Measurements from ENCODE around the gene VPS41. TPM values are rescaled to one million over a fixed set of nuclear protein-coding genes. Genes with fewer than 3 reads are reported as not detected.

The VPS41 gene
- total and polyA plus RNA-seq, 10 of the 15 experiments (the other 5 are each of a cell fraction or from before 2014, with no cell fraction given), result 15.3 to 63.2 (median 47.0) TPM

DNA sequence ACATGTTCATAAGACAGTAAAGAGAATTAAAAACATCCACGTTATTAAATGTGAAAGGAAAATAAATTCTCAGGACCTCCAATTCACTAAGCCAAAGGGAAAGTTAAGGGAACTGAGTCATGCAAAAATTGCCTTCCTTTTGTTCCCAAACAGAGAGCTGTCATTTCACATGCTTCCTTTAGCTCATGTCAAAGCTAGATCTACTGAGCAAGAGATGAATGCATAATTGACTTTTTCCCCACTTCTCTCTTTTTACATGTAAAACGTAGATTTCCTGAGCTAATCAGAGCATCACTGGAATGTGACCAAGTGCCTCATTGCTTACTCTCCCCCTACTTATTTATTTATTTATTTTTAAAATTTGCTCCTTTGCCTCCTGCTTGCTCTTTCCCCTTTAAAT, 148.8 kb downstream of the VPS41 start:
- no peak overlapping the region for H2AFZ ChIP-seq (ENCODE audit: control insufficient read depth, low read depth, low read length)
- H3K4me3 ChIP-seq, result no peak overlapping the region
- intact Hi-C loops (cut with micrococcal nuclease; ENCODE audit: unreplicated experiment) (no loop called here), in situ Hi-C loops (cut with MboI) (no loop called here)
- ATAC-seq, result no peak
- TF ChIP-seq CBX5 (IDR thresholded peaks at IDR 0.05; ENCODE audit: low read depth) (no peak), BACH1 (IDR thresholded peaks at IDR 0.05; ENCODE audit: borderline replicate concordance) (no peak), EGR1 (IDR thresholded peaks at IDR 0.05; ENCODE audit: borderline replicate concordance in 1 of 2, low read depth in 2 of 2, low read length in 2 of 2) (no peak), ETV6 (conservative IDR thresholded peaks at IDR 0.05 in 1 of 2, IDR thresholded peaks at IDR 0.05 in 1 of 2; ENCODE audit: borderline replicate concordance in 1 of 2, low read depth in 1 of 2) (no peak), SIX5 (IDR thresholded peaks at IDR 0.05; ENCODE audit: low read depth, low read length, severe bottlenecking) (no peak), CHD2 (IDR thresholded peaks at IDR 0.05; ENCODE audit: borderline replicate concordance, low read depth, low read length) (no peak), NFYB (IDR thresholded peaks at IDR 0.05; ENCODE audit: insufficient read depth, low read depth, low read length) (no peak)
- TF ChIP-seq, protein P1, sequence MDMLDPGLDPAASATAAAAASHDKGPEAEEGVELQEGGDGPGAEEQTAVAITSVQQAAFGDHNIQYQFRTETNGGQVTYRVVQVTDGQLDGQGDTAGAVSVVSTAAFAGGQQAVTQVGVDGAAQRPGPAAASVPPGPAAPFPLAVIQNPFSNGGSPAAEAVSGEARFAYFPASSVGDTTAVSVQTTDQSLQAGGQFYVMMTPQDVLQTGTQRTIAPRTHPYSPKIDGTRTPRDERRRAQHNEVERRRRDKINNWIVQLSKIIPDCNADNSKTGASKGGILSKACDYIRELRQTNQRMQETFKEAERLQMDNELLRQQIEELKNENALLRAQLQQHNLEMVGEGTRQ (IDR thresholded peaks at IDR 0.05; ENCODE audit: borderline replicate concordance, low read depth, low read length), result no peak
- TF ChIP-seq, protein P2, sequence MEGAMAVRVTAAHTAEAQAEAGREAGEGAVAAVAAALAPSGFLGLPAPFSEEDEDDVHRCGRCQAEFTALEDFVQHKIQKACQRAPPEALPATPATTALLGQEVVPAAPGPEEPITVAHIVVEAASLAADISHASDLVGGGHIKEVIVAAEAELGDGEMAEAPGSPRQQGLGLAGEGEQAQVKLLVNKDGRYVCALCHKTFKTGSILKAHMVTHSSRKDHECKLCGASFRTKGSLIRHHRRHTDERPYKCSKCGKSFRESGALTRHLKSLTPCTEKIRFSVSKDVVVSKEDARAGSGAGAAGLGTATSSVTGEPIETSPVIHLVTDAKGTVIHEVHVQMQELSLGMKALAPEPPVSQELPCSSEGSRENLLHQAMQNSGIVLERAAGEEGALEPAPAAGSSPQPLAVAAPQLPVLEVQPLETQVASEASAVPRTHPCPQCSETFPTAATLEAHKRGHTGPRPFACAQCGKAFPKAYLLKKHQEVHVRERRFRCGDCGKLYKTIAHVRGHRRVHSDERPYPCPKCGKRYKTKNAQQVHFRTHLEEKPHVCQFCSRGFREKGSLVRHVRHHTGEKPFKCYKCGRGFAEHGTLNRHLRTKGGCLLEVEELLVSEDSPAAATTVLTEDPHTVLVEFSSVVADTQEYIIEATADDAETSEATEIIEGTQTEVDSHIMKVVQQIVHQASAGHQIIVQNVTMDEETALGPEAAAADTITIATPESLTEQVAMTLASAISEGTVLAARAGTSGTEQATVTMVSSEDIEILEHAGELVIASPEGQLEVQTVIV (IDR thresholded peaks at IDR 0.05; ENCODE audit: borderline replicate concordance, partially characterized antibody), result no peak
- no peaks in the 10 kb centered on the region; a peak in 2 of 4 replicates for H3K36me3 ChIP-seq (ENCODE audit: control insufficient read depth in 2 of 2, insufficient read depth in 2 of 2, low read length in 1 of 2)
- H3K27me3 ChIP-seq (replicated peaks in 1 of 2; ENCODE audit: control insufficient read depth in 2 of 2, insufficient read depth in 2 of 2, low read length in 1 of 2), result no peaks in the 10 kb centered on the region
- no peaks in the 10 kb centered on the region for H3K9me3 ChIP-seq (replicated peaks; ENCODE audit: control insufficient read depth, insufficient read depth, low read length)
- DNase-seq (ENCODE audit: low read depth, low spot score), result no peak
- no peak overlapping the region for H3K9ac ChIP-seq (ENCODE audit: control insufficient read depth, insufficient read depth, low read length)
- BruUV-seq (replicated peaks), result no TSS peak
- no peaks in the 10 kb centered on the region for H3K4me1 ChIP-seq (ENCODE audit: control insufficient read depth, insufficient read depth, low read length)
- no peaks in the 10 kb centered on the region for H4K20me1 ChIP-seq (ENCODE audit: control insufficient read depth, insufficient read depth)
- no peak for FAIRE-seq
- ChIA-PET POLR2A (no interaction called here), SMC1A (ENCODE audit: uncharacterized antibody, unreplicated experiment) (interaction anchor here (0.5 kb wide), 1 partner anchor 49 kb away, joined by 3 read pairs; no protein-coding TSS in a partner anchor), CTCF (interaction anchor here (0.6 kb wide), 1 partner anchor 1120 kb away, joined by 3 read pairs; no protein-coding TSS in a partner anchor), RAD21 (ENCODE audit: unreplicated experiment) (no interaction called here)
- no peak overlapping the region for H3K4me2 ChIP-seq (ENCODE audit: control insufficient read depth, insufficient read depth)
- 97% methylated on average over 2 of the region's 2 CpGs for WGBS (ENCODE audit: insufficient coverage, insufficient replicate concordance, low lambda C conversion rate, missing lambda C conversion rate)
- H3K79me2 ChIP-seq (ENCODE audit: control insufficient read depth, insufficient read depth, low read length), result no peaks in the 10 kb centered on the region
- no peak overlapping the region for H3K27ac ChIP-seq (ENCODE audit: control insufficient read depth, insufficient read depth)
